ENCODE measurements around the gene RECQL. TPM values are rescaled to one million over a fixed set of nuclear protein-coding genes. Genes with fewer than 3 reads are reported as not detected.

Gene RECQL, protein sequence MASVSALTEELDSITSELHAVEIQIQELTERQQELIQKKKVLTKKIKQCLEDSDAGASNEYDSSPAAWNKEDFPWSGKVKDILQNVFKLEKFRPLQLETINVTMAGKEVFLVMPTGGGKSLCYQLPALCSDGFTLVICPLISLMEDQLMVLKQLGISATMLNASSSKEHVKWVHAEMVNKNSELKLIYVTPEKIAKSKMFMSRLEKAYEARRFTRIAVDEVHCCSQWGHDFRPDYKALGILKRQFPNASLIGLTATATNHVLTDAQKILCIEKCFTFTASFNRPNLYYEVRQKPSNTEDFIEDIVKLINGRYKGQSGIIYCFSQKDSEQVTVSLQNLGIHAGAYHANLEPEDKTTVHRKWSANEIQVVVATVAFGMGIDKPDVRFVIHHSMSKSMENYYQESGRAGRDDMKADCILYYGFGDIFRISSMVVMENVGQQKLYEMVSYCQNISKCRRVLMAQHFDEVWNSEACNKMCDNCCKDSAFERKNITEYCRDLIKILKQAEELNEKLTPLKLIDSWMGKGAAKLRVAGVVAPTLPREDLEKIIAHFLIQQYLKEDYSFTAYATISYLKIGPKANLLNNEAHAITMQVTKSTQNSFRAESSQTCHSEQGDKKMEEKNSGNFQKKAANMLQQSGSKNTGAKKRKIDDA
- total RNA-seq (10 to 100 TPM; 34.4 to 42.1 TPM), polyA plus RNA-seq (ENCODE audit: insufficient read length in 6 of 6) (10 to 100 TPM; 32.1 to 37.8 (median 35.0) TPM)
- long read RNA-seq, donor 1, partial matches to known transcripts: 0 of 3 reads
- long read RNA-seq, donor 1, other reads (novel, unspliced or antisense): 0 of 3 reads
- long read RNA-seq, donor 2, partial matches to known transcripts: 14 of 31 reads
- long read RNA-seq, donor 2, other reads (novel, unspliced or antisense): 14 of 31 reads
- long read RNA-seq, donor 3, partial matches to known transcripts: 9 of 15 reads
- long read RNA-seq, donor 3, other reads (novel, unspliced or antisense): 0 of 15 reads
- long read RNA-seq, donor 4, partial matches to known transcripts: 5 of 9 reads
- long read RNA-seq, donor 4, other reads (novel, unspliced or antisense): 1 of 9 reads
- long read RNA-seq, donor 5, partial matches to known transcripts: 0 of 2 reads
- long read RNA-seq, donor 5, other reads (novel, unspliced or antisense): 0 of 2 reads
- long read RNA-seq, donor 6: 0 reads
- long read RNA-seq, donor 7, partial matches to known transcripts: 0 of 3 reads
- long read RNA-seq, donor 7, other reads (novel, unspliced or antisense): 0 of 3 reads
- long read RNA-seq, donor 8, partial matches to known transcripts: 0 of 4 reads
- long read RNA-seq, donor 8, other reads (novel, unspliced or antisense): 0 of 4 reads
- long read RNA-seq, donor 9: 0 reads
- long read RNA-seq, donor 10, partial matches to known transcripts: 2 of 2 reads
- long read RNA-seq, donor 10, other reads (novel, unspliced or antisense): 0 of 2 reads
- long read RNA-seq, donor 11, partial matches to known transcripts: 0 of 10 reads
- long read RNA-seq, donor 11, other reads (novel, unspliced or antisense): 7 of 10 reads
- long read RNA-seq, donor 12, partial matches to known transcripts: 0 of 3 reads
- long read RNA-seq, donor 12, other reads (novel, unspliced or antisense): 0 of 3 reads

GRCh38 chr12:21501258-21502163, at the start of gene RECQL, which contains the start of gene GOLT1B:
Gene RECQL, minus strand, starts transcription at chr12:21501635. Its CDS starts 2,065 bp downstream, at chr12:21499570.
Gene GOLT1B, plus strand, starts transcription at chr12:21501789. Its CDS starts 135 bp downstream, at chr12:21501924.
- DNase-seq (peak; percentile 87 to 97 (median 94)), ATAC-seq (peak; percentile 99)
- Histone ChIP-seq H3K4me3 (peak within 1 kb of the TSS; percentile 87 to 93), H3K9me3 (no peaks in the 10 kb centered on the region), H3K27me3 (no peaks in the 10 kb centered on the region), H3K36me3 (peaks cover 3 to 23% of the 10 kb centered on the region in 2 donors), H3K27ac (peak within 1 kb of the TSS; percentile 87 to 91), H3K4me1 (peaks cover 26 to 46% of the 10 kb centered on the region in 2 donors)
- TF ChIP-seq, protein P1, sequence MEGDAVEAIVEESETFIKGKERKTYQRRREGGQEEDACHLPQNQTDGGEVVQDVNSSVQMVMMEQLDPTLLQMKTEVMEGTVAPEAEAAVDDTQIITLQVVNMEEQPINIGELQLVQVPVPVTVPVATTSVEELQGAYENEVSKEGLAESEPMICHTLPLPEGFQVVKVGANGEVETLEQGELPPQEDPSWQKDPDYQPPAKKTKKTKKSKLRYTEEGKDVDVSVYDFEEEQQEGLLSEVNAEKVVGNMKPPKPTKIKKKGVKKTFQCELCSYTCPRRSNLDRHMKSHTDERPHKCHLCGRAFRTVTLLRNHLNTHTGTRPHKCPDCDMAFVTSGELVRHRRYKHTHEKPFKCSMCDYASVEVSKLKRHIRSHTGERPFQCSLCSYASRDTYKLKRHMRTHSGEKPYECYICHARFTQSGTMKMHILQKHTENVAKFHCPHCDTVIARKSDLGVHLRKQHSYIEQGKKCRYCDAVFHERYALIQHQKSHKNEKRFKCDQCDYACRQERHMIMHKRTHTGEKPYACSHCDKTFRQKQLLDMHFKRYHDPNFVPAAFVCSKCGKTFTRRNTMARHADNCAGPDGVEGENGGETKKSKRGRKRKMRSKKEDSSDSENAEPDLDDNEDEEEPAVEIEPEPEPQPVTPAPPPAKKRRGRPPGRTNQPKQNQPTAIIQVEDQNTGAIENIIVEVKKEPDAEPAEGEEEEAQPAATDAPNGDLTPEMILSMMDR (IDR thresholded peaks at IDR 0.05): no peak
- intact Hi-C loops (cut with DNase I): no loop called here

- TF ChIP-seq, protein P1 (IDR thresholded peaks at IDR 0.05): no peak
- no peaks in the 10 kb centered on the region for H3K9me3 ChIP-seq
- intact Hi-C loops (cut with DNase I): no loop called here
- no peaks in the 10 kb centered on the region for H3K27me3 ChIP-seq
- DNase-seq (no peak), ATAC-seq (no peak)
- no peaks in the 10 kb centered on the region for H3K4me1 ChIP-seq
- no peak overlapping the region for H3K4me3 ChIP-seq
- H3K27ac ChIP-seq: no peak overlapping the region
- no peaks in the 10 kb centered on the region for H3K36me3 ChIP-seq
These were observed 46.0 kb upstream of the RECQL start for GRCh38 chr12:21547437-21547836.

DNA sequence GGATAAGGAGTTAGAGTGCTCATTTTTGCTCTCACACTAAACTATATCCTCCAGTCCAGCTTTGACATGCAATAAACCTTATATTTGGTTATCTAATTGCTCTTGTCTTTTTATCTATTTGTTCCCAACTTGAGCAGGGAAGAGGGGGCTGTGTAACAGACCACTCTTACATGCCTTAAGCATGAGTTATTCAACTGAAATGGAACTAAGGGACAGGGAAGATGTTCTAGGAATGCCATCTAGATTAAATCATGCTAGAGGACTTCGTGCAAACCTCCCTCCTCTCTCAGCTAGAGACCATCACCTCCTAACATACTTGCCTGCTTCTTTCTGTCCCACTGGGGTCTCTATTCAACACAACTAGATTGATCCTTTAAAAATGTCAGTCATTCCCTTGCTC, 45.3 kb upstream of the RECQL start:
- no peak for DNase-seq

More for the DNA sequence above, 45.3 kb upstream of the RECQL start:
- ATAC-seq: no peak
- no peaks in the 10 kb centered on the region for H3K36me3 ChIP-seq
- no peak overlapping the region for H3K27ac ChIP-seq
- no peaks in the 10 kb centered on the region for H3K4me1 ChIP-seq
- H3K4me3 ChIP-seq: no peak overlapping the region
- H3K27me3 ChIP-seq: no peaks in the 10 kb centered on the region
- intact Hi-C loops (cut with DNase I): no loop called here
- TF ChIP-seq, protein P1 (IDR thresholded peaks at IDR 0.05): no peak
- H3K9me3 ChIP-seq: no peaks in the 10 kb centered on the region

Data from left lung (tissue), 14 donors.